Activated T-helper 1 cell treated with anti-CD3 and anti-CD28 coated beads, Interleukin-12 subunit alpha, Interleukin-12 subunit beta, Interleukin-2, Interleukin-4 antibody, amounts not matched to agents 30 ng/mL and 10 ng/mL and 1 ng/mL, durations not matched to agents 14 hours and 24 hours and 36 hours (primary cell): Measurements from ENCODE around the gene CD248. TPM values are rescaled to one million over a fixed set of nuclear protein-coding genes. Genes with fewer than 3 reads are reported as not detected.

Experiments
- DNase-seq: peaks from one replicate; pipeline ENCODE4 v3.0.0; 2021; ENCODE audit warnings: low spot score
- H3K27ac Mint-ChIP-seq: one replicate; pipeline ENCODE4 v1.8.0; 2021; ENCODE audit warnings: mild to moderate bottlenecking, mixed read lengths
- H3K27me3 Mint-ChIP-seq: one replicate; pipeline ENCODE4 v1.8.0; 2022; ENCODE audit warnings: mild to moderate bottlenecking, moderate library complexity, mixed read lengths; ENCODE audit not compliant: insufficient read depth
- H3K36me3 Mint-ChIP-seq: one replicate; pipeline ENCODE4 v1.8.0; 2021; ENCODE audit warnings: low read depth, mixed read lengths
- H3K4me1 Mint-ChIP-seq: one replicate; pipeline ENCODE4 v1.8.0; 2021; ENCODE audit warnings: low read depth, mixed read lengths
- H3K4me3 Mint-ChIP-seq: one replicate; pipeline ENCODE4 v1.8.0; 2021; ENCODE audit warnings: mild to moderate bottlenecking, moderate library complexity, mixed read lengths
- H3K9me3 Mint-ChIP-seq: one replicate; pipeline ENCODE4 v1.8.0; 2021; ENCODE audit warnings: mixed read lengths
- intact Hi-C: fragments of 100-400 bp; cut with micrococcal nuclease; formaldehyde crosslinking; loops from one replicate; pipeline ENCODE4 v1.15.1; 2024
- total RNA-seq: library from RNA; stranded (reverse); gene quantifications from 2 replicates; pipeline ENCODE4 v1.2.3, GENCODE V29; 2022

CD248 gene
- total RNA-seq, 1 donor from 2014 or later: not detected

DNA sequence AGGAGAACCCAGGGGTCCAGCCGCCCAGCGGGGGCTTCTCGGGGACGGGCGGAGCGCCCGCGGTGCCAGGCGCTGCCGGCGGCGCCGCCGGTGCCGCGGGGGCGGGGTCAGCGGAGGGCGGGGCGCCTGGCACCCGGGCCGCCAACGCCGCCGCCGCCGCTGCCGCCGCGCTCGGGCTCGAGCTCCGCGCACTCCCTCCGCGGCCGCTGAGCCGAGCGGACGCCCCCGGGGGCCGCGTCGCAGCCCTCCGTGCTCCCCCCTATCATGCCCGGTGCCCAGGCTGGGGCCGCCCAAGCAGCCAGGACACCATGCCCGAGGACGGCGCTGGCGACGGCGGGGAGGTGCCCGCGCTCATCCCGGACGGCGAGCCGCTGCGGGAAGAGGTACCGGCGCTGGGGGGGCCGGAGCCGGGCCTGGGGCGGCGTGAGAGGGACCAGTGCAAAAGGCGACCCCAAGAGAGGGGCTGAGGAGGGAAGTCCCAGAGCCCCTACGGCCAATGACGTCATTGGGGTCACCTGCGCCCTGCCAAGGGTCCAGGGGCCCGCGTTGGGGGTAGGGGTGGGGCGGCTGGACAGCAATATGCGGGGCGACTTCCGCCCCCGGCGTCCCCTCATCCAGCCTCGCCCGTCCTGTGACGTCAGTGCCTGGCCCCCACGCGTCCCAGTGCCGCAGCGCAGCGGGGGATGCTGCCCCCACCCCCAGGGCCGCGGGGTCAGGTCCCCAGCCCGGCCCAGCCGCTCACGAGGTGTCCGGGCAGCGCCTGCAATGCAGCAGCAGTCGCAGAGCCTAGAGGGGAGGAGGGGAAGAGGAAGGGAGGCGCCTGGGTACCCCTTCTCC is 24.9 kb downstream of the CD248 start, which contains the start of gene TMEM151A:
TMEM151A (plus strand) TSS at position 189 of the 837 bp plus-strand sequence; CDS start at position 309, 120 bp downstream.
- H3K4me3 Mint-ChIP-seq: peak within 1 kb of the TSS; percentile 95
- DNase-seq: no peak
- peaks cover 3% of the 10 kb centered on the region for H3K36me3 Mint-ChIP-seq
- H3K9me3 Mint-ChIP-seq: no peaks in the 10 kb centered on the region
- intact Hi-C loops: no loop called here
- H3K27ac Mint-ChIP-seq: no peak within 1 kb of the TSS
- H3K4me1 Mint-ChIP-seq: peaks cover 36% of the 10 kb centered on the region
- peaks cover 32% of the 10 kb centered on the region for H3K27me3 Mint-ChIP-seq

DNA sequence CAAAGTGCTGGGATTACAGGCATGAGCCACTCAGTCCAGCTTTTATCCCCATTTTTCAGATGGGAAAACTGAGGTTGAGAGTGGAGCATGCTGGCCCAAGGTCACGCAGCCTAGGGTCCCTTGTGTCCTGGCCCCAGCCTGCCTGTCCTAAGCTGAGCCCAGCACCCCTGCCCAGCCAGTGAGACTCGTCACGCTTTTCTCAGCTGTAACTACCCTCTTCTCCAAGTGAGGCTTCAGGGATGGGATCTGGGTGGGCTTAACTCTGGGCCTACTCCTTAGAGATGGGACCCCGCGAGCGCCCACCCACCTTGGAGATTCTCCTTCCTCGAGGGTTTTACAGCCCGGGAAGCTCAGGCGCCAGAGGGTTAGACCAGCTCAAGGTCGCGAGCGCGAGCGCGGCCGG is 25.5 kb downstream of the CD248 start:
- DNase-seq: no peak
- Mint-ChIP-seq H3K9me3 (no peaks in the 10 kb centered on the region), H3K27ac (no peak overlapping the region), H3K27me3 (peaks cover 31% of the 10 kb centered on the region), H3K36me3 (peaks cover 5% of the 10 kb centered on the region), H3K4me3 (no peak overlapping the region), H3K4me1 (peaks cover 39% of the 10 kb centered on the region)
- intact Hi-C loops: no loop called here

DNA sequence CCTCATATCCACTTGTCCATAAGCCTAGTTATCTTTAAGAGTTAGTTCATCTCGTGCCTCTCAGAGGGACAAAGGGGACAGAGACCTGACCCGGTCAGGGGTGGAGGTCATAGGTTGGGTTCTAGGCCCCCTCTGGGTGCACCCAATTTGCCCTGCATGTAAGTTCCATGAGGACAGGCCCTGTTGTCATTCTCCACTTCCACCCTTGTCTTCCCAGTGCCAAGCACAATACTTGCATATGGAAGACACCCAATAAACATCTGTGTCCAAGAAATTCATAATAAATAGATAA is 26.6 kb downstream of the CD248 start:
- peaks cover 39% of the 10 kb centered on the region for H3K4me1 Mint-ChIP-seq
- H3K27me3 Mint-ChIP-seq: peaks cover 28% of the 10 kb centered on the region
- no peak for DNase-seq
- H3K9me3 Mint-ChIP-seq: no peaks in the 10 kb centered on the region
- H3K27ac Mint-ChIP-seq: no peak overlapping the region
- intact Hi-C loops: no loop called here
- peak overlapping the region; percentile 95 for H3K4me3 Mint-ChIP-seq
- H3K36me3 Mint-ChIP-seq: peaks cover 5% of the 10 kb centered on the region

DNA sequence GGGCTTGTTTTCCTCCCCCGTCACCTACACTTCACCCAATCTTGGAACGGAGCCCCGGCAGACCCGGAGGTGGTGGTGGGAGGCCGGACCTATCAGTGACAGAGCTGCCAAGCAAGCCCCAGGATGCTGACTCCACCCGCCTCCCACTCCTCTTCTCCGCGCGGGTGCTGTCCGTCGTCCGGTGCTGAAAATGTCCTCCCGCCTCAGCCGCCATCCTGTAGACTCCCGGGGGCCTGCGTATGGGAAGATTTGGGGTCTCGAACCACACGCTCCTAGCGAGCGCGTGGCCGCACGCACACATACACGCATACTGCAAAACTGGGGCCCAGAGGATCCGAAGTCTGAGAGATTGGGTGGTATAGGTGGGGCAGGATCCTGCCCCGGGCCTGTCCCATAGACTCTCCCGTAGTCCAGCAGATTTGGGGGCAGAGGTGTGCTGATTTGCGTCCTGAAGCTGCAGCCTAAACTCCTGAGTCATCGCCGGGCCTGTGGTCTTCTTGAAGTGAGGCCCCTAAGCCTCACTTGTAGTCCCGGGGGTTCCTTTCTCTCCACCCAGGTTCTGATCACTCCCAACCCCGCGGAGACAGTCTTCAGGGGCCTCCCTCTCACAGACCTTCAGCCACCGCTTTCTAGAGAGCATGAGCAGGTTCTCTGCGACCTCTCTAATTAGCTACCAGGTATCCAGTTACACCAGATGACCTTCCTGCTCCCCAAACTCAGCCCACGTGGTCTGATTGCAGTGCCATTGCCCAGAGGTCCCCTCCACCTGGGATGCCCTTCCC is 27.1 kb downstream of the CD248 start:
- H3K36me3 Mint-ChIP-seq: peaks cover 5% of the 10 kb centered on the region
- DNase-seq: peak; percentile 78
- peaks cover 39% of the 10 kb centered on the region for H3K4me1 Mint-ChIP-seq
- H3K9me3 Mint-ChIP-seq: no peaks in the 10 kb centered on the region
- H3K27ac Mint-ChIP-seq: peak overlapping the region; percentile 99
- peak overlapping the region; percentile 95 for H3K4me3 Mint-ChIP-seq
- intact Hi-C loops: loop anchor here (1.0 to 2.0 kb wide), 8 partner anchors 21 to 1063 kb away; partner anchors contain the start of genes NPAS4, POLD4 and RAB1B
- peaks cover 28% of the 10 kb centered on the region for H3K27me3 Mint-ChIP-seq

DNA sequence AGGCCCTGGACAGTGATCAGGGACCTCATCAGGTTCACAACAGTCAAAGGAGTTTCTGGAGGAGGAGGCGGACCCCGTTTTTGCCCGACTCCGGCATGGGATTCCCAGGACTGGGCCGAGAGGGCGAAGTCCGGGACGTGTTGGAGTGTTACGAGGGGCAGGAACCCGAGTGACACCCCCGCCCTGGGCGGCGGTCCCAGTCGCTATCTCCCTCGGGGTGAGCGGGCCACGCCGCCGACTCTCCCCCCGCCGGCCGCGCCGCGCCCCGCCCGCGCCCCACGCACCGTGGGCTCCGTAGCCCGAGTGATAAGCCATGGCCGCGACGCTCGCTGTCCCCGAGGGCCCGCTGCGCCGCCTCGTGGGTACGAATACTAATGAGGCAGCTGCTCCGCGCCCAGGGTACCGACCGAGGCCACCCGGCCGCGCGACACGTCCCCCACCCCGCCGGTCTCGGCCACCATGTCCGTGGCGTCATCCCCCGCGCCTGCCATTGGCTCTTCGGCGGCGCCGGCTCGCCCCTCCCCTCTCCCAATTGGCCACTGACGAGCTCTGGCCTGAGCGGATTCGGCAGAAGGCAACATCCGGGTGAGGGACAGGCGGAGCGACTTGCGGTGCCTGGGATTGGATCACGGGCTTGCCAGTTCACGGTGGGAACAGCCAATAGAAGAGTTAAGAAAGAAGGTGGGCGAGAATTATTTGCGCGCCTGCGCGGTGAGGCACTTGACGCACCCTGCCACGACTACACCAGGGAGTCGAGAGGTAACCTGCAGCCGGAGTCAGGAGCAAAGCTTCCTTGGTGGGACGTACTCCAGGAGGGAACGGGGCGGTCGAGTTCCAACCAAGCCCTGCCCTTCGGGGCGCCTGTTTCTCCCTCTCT is 27.9 kb downstream of the CD248 start, which contains the start of gene YIF1A:
YIF1A (minus strand) TSS at position 473 of the 877 bp plus-strand sequence; CDS start at position 315, 158 bp downstream.
- Mint-ChIP-seq H3K9me3 (no peaks in the 10 kb centered on the region), H3K36me3 (peaks cover 9% of the 10 kb centered on the region), H3K4me3 (peak within 1 kb of the TSS; percentile 95), H3K27ac (peak within 1 kb of the TSS; percentile 99), H3K27me3 (peaks cover 28% of the 10 kb centered on the region), H3K4me1 (peaks cover 39% of the 10 kb centered on the region)
- intact Hi-C loops: loop anchor here (1.0 to 2.0 kb wide), 8 partner anchors 21 to 1064 kb away; partner anchors contain the start of genes NPAS4, POLD4 and RAB1B
- DNase-seq: peak; percentile 99

DNA sequence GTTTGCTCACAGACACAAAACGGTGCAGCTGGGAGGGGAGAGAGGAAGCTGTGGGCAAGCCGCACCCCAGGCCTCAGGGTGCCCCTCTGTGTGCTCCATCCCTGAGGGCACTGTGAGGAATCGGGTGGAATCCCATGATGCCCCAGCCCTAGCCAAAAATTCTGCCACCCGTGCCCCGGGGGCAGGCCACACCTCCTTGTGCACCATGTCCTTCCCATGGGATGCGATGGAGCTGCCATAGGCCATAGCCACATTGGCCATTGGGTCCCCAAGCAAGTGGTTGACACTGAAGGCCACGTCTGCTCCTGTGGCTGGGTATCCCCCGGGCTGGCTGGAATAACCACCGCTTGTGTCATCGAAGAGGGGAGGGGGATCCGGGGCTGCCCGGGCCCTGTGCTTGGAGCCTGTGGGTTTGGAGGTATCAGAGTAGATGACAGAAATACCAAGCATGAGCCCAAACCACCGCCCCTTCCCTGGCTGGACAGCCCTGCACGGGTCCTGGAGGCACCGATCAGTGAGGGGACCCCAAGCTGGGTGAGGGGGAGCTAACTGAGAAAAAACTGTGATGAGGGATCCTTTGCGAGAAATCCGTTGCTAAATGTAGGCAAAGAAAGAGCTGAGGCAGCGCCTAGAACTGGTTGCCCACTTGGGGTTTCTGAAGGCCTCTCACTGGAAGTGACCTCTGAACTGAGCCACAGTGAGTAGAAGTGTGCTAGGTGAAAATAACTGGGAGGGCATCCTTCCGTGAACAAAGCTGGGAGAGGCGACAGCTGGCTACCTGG is 28.8 kb downstream of the CD248 start:
- no peak for DNase-seq
- Mint-ChIP-seq H3K9me3 (no peaks in the 10 kb centered on the region), H3K36me3 (peaks cover 9% of the 10 kb centered on the region), H3K27ac (peak overlapping the region; percentile 93), H3K4me3 (peak overlapping the region; percentile 95), H3K4me1 (peaks cover 41% of the 10 kb centered on the region), H3K27me3 (peaks cover 21% of the 10 kb centered on the region)
- intact Hi-C loops: loop anchor here (2.0 kb wide), 1 partner anchor 1065 kb away; the partner anchor contains the start of gene POLD4

DNA sequence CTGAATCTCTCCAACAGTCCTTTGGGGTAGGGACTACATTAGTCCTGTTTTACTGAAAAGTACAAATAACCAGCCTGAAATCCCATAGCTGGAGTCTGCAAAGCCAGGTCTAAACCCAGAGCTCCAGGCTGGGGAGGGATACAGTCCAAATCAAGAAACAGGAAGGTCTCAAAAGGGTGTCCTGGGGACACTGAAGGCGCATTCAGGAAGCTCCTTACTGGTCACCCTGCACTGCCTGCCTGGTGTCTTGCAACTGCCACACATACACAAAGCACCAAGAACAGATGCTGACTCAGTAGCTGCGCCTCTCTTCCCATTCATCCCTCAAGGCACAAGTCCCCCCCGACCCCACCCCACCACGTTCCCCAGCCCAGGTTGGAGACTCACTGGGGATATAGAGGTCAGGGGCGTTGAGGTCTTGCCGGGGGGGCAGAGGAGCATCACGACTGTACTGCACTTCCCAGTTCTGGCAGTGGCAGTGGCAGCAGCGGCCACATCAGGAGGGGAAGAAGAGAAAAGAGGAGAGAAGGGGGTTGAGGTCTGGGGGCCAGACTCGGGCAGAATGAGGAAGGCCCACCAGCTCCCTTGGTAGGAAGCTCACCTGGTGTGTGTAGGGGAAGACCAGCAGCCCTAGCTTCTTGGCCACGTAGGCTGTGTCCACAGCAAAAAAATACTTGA is 29.5 kb downstream of the CD248 start:
- intact Hi-C loops: no loop called here
- peak overlapping the region; percentile 95 for H3K4me3 Mint-ChIP-seq
- H3K27me3 Mint-ChIP-seq: peaks cover 15% of the 10 kb centered on the region
- no peaks in the 10 kb centered on the region for H3K9me3 Mint-ChIP-seq
- H3K4me1 Mint-ChIP-seq: peaks cover 42% of the 10 kb centered on the region
- H3K27ac Mint-ChIP-seq: peak overlapping the region; percentile 68
- no peak for DNase-seq
- peaks cover 9% of the 10 kb centered on the region for H3K36me3 Mint-ChIP-seq

DNA sequence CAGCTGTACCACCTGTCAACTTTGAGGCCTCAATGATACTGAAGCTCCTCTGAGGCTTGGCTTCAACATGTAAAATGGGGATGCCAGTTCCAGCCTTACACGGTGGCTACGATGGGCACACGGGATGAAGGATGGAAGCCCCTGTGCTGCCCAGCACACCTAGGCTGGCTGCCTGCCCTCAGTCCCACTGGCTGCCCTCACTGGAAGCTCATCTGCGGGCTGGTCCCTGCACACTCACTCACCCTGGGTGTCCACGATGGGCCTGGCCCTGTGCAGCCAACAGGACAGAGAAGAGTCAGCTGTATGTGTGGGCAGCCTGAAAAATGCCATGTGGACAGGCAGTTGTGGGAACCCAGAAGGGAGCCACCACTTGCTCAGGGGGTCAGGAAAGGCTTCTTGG is 30.1 kb downstream of the CD248 start:
- Mint-ChIP-seq H3K36me3 (peaks cover 9% of the 10 kb centered on the region), H3K4me3 (peak overlapping the region; percentile 95), H3K27me3 (peaks cover 18% of the 10 kb centered on the region), H3K9me3 (no peaks in the 10 kb centered on the region), H3K4me1 (peaks cover 48% of the 10 kb centered on the region), H3K27ac (no peak overlapping the region)
- intact Hi-C loops: no loop called here
- DNase-seq: no peak

DNA sequence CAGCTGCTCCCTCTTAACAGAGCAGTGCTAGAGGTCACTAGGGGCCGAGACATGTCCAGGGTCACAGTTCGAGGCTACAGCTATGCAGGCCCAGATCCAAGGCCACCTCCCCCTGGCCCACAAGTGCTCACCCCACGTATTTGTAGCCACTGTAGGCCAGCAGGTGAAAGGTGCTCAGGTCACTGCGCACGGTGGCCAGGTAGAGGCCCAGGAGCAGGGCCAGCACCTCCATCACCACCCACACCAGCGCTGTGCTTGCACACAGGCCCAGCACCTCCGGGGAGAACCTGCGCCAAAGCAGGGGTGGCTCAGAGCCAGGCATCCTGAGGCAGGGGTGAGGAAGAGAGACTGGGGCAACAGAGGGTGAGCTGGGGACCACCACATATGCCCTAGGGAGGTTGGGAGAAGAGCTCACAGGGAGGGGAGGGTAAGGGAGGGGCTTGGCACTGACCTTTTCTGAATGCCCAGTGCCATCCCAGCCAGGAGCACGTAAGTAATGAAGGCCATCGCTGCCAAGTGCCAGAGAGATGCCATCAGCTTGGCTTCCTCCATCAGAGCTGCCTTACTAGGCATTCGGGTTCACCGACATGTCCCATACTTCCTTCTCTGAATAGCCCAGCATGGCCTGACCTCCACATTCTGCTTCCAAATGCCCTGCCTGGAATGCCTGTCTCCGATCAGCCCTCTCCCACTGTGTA is 31.4 kb downstream of the CD248 start:
- H3K9me3 Mint-ChIP-seq: no peaks in the 10 kb centered on the region
- peaks cover 9% of the 10 kb centered on the region for H3K27me3 Mint-ChIP-seq
- H3K27ac Mint-ChIP-seq: no peak overlapping the region
- peaks cover 44% of the 10 kb centered on the region for H3K4me1 Mint-ChIP-seq
- H3K4me3 Mint-ChIP-seq: peak overlapping the region; percentile 33
- peaks cover 9% of the 10 kb centered on the region for H3K36me3 Mint-ChIP-seq
- DNase-seq: no peak
- intact Hi-C loops: no loop called here

DNA sequence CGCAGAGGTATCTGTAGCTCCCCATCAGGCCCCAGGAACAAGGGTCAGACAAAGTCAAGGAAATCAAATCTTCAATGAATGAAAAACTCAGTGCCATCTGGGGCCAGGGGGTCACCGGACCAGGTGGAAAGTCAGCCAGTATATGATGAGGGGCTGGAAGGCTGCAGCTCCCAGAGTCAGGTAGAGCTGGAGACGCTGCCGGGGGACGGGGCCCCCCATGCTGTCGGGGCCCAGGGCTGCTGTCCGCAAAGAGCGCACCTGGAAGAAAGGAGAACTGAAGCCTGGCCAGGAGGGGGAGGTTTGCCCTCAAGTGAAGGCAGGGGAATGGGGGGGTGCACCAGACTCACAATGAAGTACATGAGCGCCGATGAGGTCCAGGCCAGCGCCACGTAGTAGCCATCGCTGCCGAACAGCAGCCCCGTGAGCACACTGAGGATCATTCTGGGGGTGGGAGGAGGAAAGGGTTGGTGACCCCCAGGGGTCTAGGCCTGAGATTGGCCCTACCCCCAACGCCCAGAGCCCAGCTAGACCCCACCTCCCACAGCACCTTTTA is 32.2 kb downstream of the CD248 start:
- H3K27ac Mint-ChIP-seq: no peak overlapping the region
- H3K4me3 Mint-ChIP-seq: no peak overlapping the region
- peaks cover 11% of the 10 kb centered on the region for H3K27me3 Mint-ChIP-seq
- H3K9me3 Mint-ChIP-seq: no peaks in the 10 kb centered on the region
- intact Hi-C loops: no loop called here
- H3K4me1 Mint-ChIP-seq: peaks cover 36% of the 10 kb centered on the region
- H3K36me3 Mint-ChIP-seq: peaks cover 9% of the 10 kb centered on the region
- DNase-seq: no peak
